ENCODE results near the gene KIAA1549. TPM values are rescaled to one million over a fixed set of nuclear protein-coding genes. Genes with fewer than 3 reads are reported as not detected.
A peak's percentile ranks its signal among the peaks of the same experiment; 100 is the strongest.

KIAA1549 gene
- total RNA-seq, 2 donors from 2014 or later: 18.7 to 19.3 TPM

GRCh38 chr7:138919911-138920310, 61.3 kb downstream of the KIAA1549 start:
- Histone ChIP-seq H3K4me1 (ENCODE audit: control insufficient read depth, insufficient read depth, low read length) (no peaks in the 10 kb centered on the region), H3K4me3 (ENCODE audit: low read length) (no peak overlapping the region), H3K36me3 (ENCODE audit: control insufficient read depth, insufficient read depth, low read length) (peaks cover 26% of the 10 kb centered on the region), H3K9me3 (ENCODE audit: control insufficient read depth, low read length) (no peaks in the 10 kb centered on the region), H3K27me3 (ENCODE audit: control insufficient read depth, insufficient read depth, low read length, poor library complexity, severe bottlenecking) (no peaks in the 10 kb centered on the region), H3K9ac (ENCODE audit: extremely low read depth, low read length, poor library complexity, severe bottlenecking) (no peak overlapping the region), H3K27ac (ENCODE audit: low read depth, low read length) (no peak overlapping the region)
- Mint-ChIP-seq H3K4me1 (peaks cover 13% of the 10 kb centered on the region), H3K9me3 (no peaks in the 10 kb centered on the region), H3K27me3 (ENCODE audit: insufficient read depth) (no peaks in the 10 kb centered on the region), H3K4me3 (no peak overlapping the region), H3K36me3 (ENCODE audit: low read depth) (peaks cover 34% of the 10 kb centered on the region), H3K27ac (no peak overlapping the region)
- peak; percentile 64 for DNase-seq
- WGBS, 2 experiments (ENCODE audit: insufficient coverage in 1 of 2, insufficient read length in 1 of 2): 86 to 97% methylated on average over 3 to 5 of the region's 5 CpGs
- TF ChIP-seq CTCF (conservative IDR thresholded peaks at IDR 0.05): no peak

GRCh38 chr7:138919216-138919615, 62.0 kb downstream of the KIAA1549 start:
- Mint-ChIP-seq H3K4me3 (no peak overlapping the region), H3K4me1 (peaks cover 10% of the 10 kb centered on the region), H3K9me3 (no peaks in the 10 kb centered on the region), H3K27me3 (ENCODE audit: insufficient read depth) (no peaks in the 10 kb centered on the region), H3K36me3 (ENCODE audit: low read depth) (peaks cover 34% of the 10 kb centered on the region), H3K27ac (no peak overlapping the region)
- no peaks in the 10 kb centered on the region for H3K4me1 ChIP-seq (ENCODE audit: control insufficient read depth, insufficient read depth, low read length)
- DNase-seq: no peak
- TF ChIP-seq CTCF (conservative IDR thresholded peaks at IDR 0.05): no peak
- no peak overlapping the region for H3K9ac ChIP-seq (ENCODE audit: extremely low read depth, low read length, poor library complexity, severe bottlenecking)
- peaks cover 26% of the 10 kb centered on the region for H3K36me3 ChIP-seq (ENCODE audit: control insufficient read depth, insufficient read depth, low read length)
- H3K9me3 ChIP-seq (ENCODE audit: control insufficient read depth, low read length): no peaks in the 10 kb centered on the region
- H3K27ac ChIP-seq (ENCODE audit: low read depth, low read length): no peak overlapping the region
- H3K27me3 ChIP-seq (ENCODE audit: control insufficient read depth, insufficient read depth, low read length, poor library complexity, severe bottlenecking): no peaks in the 10 kb centered on the region
- 96 to 97% methylated on average over 5 to 9 of the region's 9 CpGs for WGBS, 2 experiments (ENCODE audit: insufficient coverage in 1 of 2, insufficient read length in 1 of 2)
- no peak overlapping the region for H3K4me3 ChIP-seq (ENCODE audit: low read length)

- 97 to 100% methylated on average over 4 to 10 of the region's 10 CpGs for WGBS, 2 experiments (ENCODE audit: insufficient coverage in 1 of 2, insufficient read length in 1 of 2)
- peaks cover 34% of the 10 kb centered on the region for H3K36me3 Mint-ChIP-seq (ENCODE audit: low read depth)
Observed at GRCh38 chr7:138918756-138919155, 62.4 kb downstream of the KIAA1549 start.

More at GRCh38 chr7:138918756-138919155, 62.4 kb downstream of the KIAA1549 start:
- H3K4me1 Mint-ChIP-seq: peaks cover 10% of the 10 kb centered on the region
- no peak overlapping the region for H3K9ac ChIP-seq (ENCODE audit: extremely low read depth, low read length, poor library complexity, severe bottlenecking)
- H3K4me1 ChIP-seq (ENCODE audit: control insufficient read depth, insufficient read depth, low read length): no peaks in the 10 kb centered on the region
- peaks cover 26% of the 10 kb centered on the region for H3K36me3 ChIP-seq (ENCODE audit: control insufficient read depth, insufficient read depth, low read length)
- H3K4me3 ChIP-seq (ENCODE audit: low read length): no peak overlapping the region
- no peak for TF ChIP-seq CTCF (conservative IDR thresholded peaks at IDR 0.05)
- no peak overlapping the region for H3K27ac ChIP-seq (ENCODE audit: low read depth, low read length)
- no peaks in the 10 kb centered on the region for H3K27me3 Mint-ChIP-seq (ENCODE audit: insufficient read depth)
- no peak overlapping the region for H3K4me3 Mint-ChIP-seq
- no peaks in the 10 kb centered on the region for H3K27me3 ChIP-seq (ENCODE audit: control insufficient read depth, insufficient read depth, low read length, poor library complexity, severe bottlenecking)
- no peak for DNase-seq
- no peak overlapping the region for H3K27ac Mint-ChIP-seq
- no peaks in the 10 kb centered on the region for H3K9me3 ChIP-seq (ENCODE audit: control insufficient read depth, low read length)
- H3K9me3 Mint-ChIP-seq: no peaks in the 10 kb centered on the region

Measured in endodermal cell (in vitro differentiated cells).